HG03064 (cell line): ENCODE data around the gene SLC35D3.
"Not testable (repeated sequence)": the region's sequence is repeated elsewhere in the genome, so short reads cannot be mapped to it uniquely, and the experiment has no call there.

ENCODE experiments used
- ATAC-seq: cut with Tn5 transposase; IDR thresholded peaks from one replicate; pipeline ENCODE4 v1.9.1; 2021; ENCODE audit warnings: low read depth; ENCODE audit not compliant: unreplicated experiment

SLC35D3 gene

GRCh38 chr6:136922685-136923006 lies 545 bp downstream of the SLC35D3 start:
- no peak for ATAC-seq

DNA sequence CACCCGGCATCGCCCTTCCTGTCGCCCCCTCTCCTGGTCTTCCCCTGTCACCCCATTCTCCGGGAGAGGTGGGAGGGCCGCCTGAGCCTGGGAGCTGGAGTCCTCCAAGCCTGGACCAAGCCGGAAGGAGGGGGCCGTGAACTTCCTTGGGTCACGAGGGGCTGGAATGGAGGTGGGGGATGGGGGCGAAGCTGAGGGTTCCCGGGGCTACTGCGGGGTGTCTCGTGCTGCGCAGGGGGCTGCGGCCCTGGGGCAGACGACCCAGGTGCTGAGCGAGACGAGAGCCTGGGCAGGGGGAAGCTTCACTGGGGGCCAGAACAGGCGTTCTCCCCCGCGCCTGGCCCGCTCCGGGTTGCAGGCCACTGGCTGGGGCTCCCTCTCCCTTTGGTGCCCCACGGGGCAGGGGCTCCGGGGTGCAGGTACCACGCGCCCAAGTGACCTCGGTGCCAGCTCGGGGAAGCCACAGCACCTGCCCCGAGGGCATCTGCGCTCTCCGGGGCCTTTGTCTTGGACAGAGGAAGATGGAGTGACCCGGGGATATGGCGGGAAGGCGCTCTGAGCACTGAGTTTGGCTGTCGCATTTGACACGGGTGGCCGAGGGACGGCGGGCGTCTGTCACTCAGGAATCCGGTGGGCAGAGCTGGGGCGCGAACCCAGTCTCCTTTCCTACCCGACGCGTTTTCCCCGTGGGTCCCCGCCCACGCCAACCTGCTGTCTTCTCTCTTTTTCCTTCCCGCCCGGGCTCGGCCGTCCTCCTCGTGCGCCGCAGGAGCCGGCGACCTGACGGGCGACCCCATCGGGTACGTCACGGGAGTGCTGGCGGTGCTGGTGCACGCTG lies 1.2 kb downstream of the SLC35D3 start:
- ATAC-seq: no peak

DNA sequence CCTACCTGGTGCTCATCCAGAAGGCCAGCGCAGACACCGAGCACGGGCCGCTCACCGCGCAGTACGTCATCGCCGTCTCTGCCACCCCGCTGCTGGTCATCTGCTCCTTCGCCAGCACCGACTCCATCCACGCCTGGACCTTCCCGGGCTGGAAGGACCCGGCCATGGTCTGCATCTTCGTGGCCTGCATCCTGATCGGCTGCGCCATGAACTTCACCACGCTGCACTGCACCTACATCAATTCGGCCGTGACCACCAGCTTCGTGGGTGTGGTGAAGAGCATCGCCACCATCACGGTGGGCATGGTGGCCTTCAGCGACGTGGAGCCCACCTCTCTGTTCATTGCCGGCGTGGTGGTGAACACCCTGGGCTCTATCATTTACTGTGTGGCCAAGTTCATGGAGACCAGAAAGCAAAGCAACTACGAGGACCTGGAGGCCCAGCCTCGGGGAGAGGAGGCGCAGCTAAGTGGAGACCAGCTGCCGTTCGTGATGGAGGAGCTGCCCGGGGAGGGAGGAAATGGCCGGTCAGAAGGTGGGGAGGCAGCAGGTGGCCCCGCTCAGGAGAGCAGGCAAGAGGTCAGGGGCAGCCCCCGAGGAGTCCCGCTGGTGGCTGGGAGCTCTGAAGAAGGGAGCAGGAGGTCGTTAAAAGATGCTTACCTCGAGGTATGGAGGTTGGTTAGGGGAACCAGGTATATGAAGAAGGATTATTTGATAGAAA lies 2.0 kb downstream of the SLC35D3 start:
- ATAC-seq: no peak

- ATAC-seq: no peak
Observed at GRCh38 chr6:136926383-136926782, 4.3 kb downstream of the SLC35D3 start.

DNA sequence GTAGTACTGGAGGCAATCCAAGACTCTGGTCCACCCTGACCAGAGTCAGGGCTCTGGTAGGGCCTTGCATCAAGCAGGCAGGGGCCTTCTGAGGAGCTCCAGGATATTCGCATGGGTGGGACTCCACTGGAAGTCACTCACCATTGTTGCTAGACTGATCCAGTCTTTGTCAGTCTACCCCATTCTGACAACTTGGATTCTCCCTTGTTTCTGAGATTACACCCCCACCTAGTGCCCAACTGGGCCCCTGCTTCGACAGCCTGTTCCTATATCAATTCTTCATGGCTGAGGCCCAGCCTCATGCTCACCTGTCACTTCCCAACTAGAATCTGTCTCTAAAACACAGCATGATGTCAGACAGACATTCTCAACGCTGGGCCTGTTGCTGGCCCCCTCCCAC lies 5.2 kb downstream of the SLC35D3 start:
- no peak for ATAC-seq

DNA sequence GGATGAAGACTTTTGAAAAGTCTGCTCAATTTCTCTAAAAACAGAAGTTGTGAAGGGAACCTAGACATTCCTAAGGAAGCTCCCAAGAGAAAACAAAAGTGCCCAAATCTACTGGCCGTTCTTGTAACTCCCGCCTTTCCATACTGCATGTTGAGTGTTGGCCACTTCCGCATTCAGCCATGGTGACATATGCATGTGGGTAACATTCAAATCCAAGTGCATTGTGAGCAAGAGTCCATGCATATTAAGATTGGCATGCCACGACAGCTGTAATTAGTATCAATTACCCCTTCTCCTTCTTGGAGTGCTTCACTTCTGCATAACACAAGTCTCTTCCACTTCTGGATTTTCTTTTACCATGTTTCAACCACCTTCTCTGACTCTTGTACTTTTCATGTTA lies 8.4 kb downstream of the SLC35D3 start:
- ATAC-seq: no peak

- ATAC-seq: no peak
Observed at GRCh38 chr6:136932599-136932998, 10.5 kb downstream of the SLC35D3 start.

DNA sequence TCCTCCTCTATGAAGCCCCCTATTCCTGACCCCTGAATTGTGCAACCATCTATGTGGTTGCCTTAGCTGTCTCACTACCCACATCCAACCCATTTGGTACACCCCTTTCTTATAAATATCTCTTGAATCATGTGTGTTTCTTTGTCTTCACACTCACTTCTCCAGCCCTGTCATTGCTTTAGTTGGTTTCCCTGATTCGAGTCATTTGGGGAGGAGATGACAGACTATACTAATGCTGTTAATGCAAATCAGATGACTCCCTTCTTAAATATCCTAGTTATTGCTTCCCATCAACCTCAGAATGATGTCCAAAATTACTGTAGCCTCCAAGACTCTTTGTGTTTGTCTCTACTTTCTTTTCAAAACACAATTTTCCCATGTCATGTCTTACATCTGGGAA lies 23.0 kb downstream of the SLC35D3 start:
- ATAC-seq: no peak

DNA sequence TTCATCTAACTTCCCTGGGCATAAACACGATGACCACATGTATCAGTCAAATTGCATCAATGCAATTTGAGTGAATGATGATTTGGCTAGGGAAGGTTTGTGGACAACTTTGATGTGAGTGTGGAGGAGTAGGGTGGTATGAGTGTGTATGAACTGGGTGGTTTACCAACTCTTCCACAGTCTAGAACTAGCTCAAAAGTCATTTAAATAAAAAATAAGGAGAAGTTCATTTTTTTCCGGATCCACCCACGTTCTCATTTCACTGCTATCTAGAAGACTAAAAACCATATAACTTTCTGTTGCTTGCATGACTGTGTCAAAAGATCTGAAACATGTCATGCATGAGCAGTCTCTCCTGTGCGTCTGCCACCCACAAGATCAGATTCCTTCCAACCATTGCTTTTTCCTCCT lies 23.6 kb downstream of the SLC35D3 start:
- ATAC-seq: no peak

DNA sequence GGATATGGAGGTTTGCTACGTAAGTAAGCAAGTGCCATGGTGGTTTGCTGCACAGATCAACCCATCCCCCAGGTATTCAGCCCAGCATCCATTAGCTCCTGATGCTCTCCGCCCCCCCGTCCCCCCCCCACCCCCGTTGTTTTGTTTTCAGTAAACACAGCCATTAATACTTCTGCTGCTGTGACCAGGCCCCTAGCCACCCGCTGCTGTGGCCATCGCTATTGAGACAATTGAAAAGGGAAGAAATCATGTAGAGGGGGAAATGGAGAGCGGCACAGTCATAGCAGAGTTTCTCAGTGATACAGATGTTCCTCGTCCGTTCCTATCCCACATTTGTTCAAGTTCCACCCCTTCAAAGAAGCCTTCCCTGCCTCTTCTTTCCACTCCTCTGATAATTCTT lies 24.9 kb downstream of the SLC35D3 start:
- ATAC-seq: no peak

GRCh38 chr6:136949957-136950356 lies 27.9 kb downstream of the SLC35D3 start:
- not testable (repeated sequence) for ATAC-seq

DNA sequence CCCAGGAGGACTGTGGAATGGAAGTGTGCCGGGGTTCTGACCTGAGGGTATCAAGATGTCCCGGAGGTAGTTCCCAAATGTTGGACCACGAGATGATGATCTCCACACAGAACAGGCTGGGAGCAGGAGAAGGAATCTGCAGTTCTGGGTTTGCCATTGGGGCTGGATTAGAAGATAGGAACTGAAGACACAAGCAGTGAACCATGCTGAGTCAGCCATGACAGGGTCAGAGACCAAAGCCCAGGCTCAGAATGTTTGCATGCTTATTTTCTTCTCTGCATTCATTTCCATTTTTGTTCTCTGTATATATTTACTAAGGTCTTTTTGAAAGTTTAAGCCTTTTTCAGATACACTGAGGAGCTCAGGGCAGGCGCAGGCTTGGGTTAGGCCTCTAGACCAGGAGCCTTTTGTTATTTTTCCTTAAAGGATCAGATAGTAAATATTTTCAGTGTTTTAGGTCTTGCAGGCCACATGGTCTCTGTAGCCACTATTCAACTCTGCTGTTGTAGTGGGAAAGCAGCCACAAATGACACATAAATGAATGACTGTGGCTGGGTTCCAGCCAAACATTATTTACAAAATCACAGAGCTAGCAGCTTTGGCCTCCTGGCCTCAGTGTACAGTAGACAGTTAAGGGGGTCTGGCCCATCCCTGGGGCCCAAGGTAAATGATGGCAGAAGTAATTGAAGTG lies 28.5 kb downstream of the SLC35D3 start:
- ATAC-seq: no peak

DNA sequence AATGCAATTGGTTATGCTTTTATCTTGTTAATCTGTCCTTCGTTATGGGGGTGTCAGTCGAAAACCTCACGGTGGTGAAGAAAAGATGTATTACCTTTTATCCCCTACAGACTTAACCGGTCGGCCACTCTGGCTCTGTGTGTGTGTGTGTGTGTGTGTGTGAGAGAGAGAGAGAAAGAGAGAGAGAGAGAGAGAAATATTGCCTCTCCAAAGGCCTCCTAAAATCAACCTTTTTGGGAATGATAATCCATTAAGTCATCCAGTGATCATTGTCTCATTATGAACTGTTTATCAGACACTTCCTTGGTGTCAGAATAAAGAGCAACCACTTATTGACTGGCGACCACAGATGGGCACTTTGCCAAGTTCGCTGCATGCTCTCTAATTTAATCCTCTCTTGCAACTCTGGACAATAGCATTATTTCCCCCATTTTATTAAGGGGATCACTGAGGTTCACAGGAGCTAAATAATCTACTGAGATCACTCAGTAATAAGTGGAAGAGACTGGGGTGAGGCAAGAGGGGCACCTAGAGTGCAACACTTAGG lies 30.7 kb downstream of the SLC35D3 start:
- no peak for ATAC-seq

GRCh38 chr6:136955123-136955522 lies 33.0 kb downstream of the SLC35D3 start:
- ATAC-seq: no peak

GRCh38 chr6:136956590-136957544 lies 34.8 kb downstream of the SLC35D3 start:
- no peak for ATAC-seq

- ATAC-seq: no peak
Observed at GRCh38 chr6:136958168-136958567, 36.1 kb downstream of the SLC35D3 start.

- ATAC-seq: no peak
Observed at GRCh38 chr6:136959471-136959891, 37.4 kb downstream of the SLC35D3 start.

GRCh38 chr6:136959935-136960334 lies 37.8 kb downstream of the SLC35D3 start:
- not testable (repeated sequence) for ATAC-seq

- ATAC-seq: no peak
Observed at GRCh38 chr6:136960781-136961180, 38.7 kb downstream of the SLC35D3 start.

- ATAC-seq: no peak
Observed at GRCh38 chr6:136961848-136962247, 39.7 kb downstream of the SLC35D3 start.
